HG02763 (cell line): ENCODE measurements around the gene GABRB1.

ENCODE experiments used
- ATAC-seq: cut with Tn5 transposase; IDR thresholded peaks from one replicate; pipeline ENCODE4 v1.9.1; 2021; ENCODE audit warnings: mild to moderate bottlenecking, moderate library complexity; ENCODE audit not compliant: unreplicated experiment

GABRB1 gene

DNA sequence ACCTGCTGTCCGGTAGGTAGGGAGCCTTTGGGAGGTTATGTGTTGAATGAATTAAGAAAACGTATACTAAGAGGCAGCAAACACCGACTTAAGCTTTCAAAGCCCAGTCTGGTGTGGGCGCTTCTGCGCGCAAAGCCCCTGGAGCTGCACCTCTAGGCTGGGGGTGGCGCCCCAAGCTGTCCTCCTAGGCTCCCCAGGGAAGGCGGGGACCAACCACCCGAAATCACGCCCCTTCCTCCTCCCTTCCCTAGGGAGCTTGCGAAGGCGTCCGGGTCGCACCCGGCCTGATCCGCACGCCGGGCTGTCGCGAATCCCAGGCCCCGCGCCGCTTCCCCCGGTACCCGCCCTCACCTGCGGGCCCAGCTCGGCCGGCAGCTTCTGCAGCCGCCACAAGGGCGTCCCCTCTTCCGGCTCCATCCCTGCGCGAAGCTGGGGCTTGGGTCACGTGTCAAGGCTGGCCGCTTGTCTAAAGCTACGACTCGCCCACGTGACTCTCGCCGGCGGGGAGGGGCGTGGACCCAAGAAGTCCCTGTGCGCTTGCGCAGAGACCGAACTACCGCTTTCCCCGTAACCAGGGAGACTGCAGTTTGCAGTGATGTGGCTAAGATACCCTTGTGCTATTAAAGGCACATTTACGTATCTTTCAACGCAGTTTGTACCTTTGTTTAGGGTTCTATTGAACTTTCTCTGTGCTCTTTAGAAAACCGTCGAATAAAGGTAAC is 432.0 kb downstream of the GABRB1 start, which contains the start of gene COMMD8:
TSS of gene COMMD8 (minus strand) at position 468 of the 722 bp plus-strand sequence. CDS start at position 417, 51 bp downstream.
- ATAC-seq, result peak; percentile 91

DNA sequence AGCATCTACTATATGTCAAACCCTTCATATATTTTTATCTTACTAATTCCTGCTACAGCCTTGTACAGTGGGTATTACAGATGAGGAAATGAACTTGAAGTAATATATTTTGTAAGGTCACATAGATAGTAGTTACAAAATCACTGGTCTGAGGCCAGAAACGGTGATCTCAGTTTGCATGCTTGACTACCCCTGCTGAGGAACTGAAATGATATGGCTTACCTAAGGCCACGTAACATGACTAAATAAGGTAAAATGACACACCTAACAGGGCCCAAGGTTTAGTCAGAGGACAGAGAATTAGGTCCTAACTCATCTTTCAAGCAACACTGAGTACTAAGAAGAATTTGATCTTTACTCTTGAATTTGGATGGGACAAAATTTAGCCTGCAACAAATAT is 433.6 kb downstream of the GABRB1 start:
- ATAC-seq, result no peak

GRCh38 chr4:47466056-47466785 is 434.9 kb downstream of the GABRB1 start:
- ATAC-seq, result no peak

DNA sequence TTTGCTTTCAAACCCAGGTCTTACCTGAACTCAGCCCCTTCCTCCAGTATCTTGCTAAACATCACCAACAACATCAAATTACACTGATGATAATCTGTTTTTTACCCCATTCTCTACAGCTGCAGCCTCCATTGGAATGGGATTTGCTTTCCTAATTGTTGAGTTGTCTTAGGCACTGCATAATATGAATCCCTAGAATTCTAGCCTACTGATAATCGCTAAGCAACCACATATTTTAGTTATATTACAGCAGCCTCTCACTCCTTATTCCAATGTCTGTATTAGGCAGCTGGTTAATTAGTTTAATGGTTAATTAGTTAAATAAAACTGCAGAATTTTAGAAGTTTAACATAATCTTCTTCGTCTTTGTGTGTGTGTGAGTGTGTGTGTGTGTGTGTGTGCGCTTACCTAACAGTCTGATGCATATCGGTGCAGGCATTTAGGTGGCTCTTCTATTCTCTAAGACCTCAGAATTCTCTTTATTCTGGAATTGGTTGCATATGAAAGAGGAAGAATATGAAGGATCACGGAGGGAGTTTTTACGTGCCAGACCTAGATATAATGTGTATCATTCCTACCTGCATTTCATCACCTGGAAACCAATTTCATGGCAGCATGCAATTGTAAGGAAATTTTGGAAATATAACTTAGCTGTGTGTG is 437.5 kb downstream of the GABRB1 start:
- no peak for ATAC-seq

- no peak for ATAC-seq
These were observed 438.6 kb downstream of the GABRB1 start for GRCh38 chr4:47469951-47470350.

DNA sequence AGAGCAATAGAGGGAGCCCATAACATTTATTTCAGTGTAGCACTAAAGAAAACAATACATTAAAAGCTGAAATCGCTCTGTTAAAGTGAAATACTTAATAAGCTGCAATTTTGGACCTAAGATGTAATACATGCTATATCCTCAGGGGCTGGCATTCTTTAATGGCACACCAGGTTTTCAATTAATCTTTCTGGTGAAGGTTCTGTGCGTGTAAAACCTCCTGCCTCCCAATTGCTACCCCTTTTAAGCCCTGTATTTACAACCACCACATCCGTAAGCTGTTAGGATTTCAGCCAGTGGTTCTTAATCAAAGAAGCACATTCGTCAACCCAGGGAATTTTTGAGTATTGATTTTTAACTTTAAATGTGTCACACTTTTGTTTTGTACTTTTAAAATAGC is 439.7 kb downstream of the GABRB1 start:
- no peak for ATAC-seq

DNA sequence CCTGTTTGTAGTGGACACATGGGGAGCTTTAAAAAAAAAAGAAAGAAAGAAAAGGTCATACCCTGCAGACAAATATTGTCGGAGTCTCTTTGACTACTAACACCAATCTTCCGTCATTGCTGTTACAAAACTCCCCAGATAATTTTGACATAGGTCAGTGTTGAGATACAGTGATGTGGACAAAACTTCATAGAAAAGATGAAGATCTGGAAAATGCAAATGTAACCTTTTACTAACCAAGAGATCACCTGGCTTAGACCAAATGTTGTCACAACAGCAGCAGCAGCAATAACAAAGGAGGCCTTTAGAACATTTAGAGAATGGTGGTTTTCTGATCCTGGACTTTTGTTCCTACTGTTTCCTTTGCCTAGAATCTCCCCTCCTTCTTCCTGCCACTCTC is 440.2 kb downstream of the GABRB1 start:
- ATAC-seq, result no peak

GRCh38 chr4:47473141-47473750 is 441.9 kb downstream of the GABRB1 start:
- ATAC-seq, result no peak

DNA sequence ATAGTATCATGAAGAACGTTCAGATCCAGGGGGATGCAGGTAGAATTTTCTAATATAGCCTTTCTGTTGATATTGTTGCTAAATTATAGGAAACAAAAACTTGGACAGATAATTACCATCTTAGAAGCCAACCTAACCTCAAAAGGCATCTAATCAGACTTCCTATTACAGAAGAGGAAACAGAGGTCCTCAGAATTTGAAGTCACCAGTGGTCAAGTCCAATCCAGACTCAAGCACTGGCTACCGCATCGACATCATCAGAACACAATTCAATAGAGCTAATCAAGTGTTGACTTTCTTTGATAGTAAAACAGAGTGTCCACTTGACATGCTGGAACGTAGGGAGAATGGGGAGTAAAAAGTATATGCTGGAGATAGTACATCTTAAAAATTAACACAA is 443.4 kb downstream of the GABRB1 start:
- ATAC-seq, result no peak

DNA sequence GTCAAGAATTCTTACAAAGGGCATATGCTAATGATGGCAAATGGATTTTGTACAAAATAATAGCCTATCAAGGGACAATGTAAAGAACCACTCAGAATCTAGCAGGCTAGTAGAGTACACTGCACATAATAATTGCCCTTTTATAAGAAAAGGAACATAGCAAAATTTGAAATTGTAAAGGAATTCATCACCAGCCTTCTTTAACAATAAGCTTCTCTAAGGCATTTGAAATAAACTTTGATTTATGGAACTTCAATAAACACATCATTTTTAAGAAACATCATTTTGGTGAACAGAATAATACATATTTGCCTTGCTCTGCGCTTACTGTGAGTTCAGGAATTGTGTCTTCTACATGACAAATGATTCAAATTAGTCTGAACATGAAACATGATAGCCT is 444.0 kb downstream of the GABRB1 start:
- no peak for ATAC-seq
